ENCODE data around the gene PLEKHA8.
"Not testable (repeated sequence)": the region's sequence is repeated elsewhere in the genome, so short reads cannot be mapped to it uniquely, and the experiment has no call there.

Gene PLEKHA8

DNA sequence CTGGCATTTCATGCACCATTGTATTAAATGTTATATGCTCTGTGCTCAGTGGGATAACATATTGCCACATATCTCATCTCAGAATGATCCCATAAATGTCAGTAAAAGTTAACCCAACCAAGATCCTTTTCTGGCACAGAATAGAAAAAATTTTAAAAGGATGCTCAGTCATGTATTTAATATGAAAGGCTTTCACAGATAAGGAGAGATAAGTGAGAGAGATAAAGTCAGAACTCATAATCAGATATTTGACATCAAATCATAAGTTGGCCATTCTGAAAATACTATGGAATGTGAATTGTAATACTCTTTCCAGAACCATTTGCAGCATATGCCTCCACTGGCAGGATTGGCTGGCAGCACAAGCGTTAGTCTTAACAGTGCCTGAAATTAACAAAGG is 38.5 kb downstream of the PLEKHA8 start:
- no peak for DNase-seq (ENCODE audit: low read depth)

DNA sequence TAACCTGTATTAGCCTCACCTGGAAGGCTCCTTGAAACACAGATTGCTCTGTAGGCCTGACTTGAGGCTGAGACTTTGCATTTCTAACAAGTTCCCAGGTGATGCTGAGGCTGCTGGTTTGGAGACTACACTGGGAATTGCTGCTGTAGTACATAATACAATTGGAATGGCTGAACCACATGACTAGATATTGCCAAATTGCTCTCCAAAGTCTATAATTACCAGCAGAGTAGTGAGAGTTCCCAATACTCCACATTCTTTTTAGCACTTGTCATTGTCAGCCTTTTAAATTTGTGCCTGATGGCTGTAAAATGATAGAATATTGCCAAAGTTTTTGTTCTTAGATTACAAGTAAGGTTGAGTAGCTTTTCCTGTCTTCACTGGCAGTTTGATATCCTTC is 39.9 kb downstream of the PLEKHA8 start:
- peak; percentile 80 for DNase-seq (ENCODE audit: low read depth)

DNA sequence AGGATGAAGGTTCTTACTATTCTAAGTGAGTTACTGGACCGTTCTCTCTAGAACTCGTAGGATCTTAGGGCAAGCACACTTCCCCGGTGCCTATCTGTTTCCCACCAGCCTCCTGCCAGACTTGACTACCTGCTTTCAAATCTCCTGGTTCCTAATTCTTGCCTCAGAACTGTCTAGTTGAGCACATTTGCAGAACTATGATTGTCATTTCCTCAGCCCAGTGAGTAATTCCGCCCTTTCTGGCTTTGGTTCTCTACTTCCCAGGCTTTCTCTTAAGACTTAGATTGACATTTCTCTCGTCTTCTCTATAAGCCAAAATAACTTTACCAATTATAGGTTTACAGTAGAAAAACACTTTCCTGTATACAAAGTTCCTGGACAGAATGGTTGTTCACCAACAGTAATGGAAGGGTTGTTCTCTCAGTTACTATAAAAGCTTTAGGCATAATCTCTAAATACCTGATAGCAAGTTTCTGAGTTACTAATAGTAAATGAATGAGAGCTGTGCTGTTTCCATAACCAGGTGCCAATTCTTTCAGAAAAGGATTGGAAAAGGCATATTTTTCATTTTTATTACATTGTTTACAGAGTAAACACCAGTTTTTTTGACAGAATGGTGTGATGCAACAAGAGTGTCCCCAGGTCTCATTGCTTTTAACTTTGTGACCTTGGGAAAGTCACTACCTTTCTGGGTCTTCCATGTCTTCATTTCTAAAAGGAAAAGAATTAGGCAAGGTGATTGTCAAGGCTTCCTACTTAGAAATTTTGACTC is 41.1 kb downstream of the PLEKHA8 start:
- no peak for DNase-seq (ENCODE audit: low read depth)

DNA sequence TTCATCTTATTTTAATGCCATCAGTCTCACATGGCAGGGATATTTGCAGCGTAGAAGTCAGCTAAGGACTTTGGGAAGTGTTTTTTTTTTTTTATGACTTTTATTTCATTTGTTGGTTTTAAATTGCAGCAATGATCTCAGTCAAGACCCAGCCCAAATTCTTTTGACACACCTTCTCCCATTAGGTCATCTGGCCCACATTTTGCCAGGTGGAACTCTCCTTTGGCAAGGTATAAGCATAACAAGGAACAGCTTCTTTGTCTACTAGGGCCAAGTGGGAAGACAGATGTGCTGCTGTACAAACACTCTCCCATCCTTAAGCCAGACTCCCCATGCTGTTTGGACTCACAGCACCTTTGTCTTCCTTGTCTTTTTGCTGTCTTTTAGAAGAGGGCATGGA is 41.8 kb downstream of the PLEKHA8 start:
- no peak for DNase-seq (ENCODE audit: low read depth)

DNA sequence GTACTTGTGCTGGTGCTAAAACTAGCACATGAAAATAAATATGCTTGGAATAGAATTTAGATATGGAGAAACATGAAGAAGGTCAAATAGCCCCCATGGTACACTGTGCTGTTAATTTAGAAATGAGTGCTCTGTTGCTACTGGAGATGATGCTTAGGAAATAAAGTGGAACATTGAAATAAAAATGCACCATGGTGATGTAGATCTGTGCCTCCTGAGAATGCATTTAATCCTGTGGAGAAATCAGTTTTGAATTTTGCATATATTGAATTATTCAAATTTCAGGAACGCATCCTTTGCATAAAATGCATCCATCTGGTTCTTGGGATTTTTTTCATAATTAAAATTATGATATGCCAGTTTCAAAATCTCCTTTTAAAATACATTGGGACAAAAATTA is 44.5 kb downstream of the PLEKHA8 start:
- DNase-seq (ENCODE audit: low read depth), result no peak

DNA sequence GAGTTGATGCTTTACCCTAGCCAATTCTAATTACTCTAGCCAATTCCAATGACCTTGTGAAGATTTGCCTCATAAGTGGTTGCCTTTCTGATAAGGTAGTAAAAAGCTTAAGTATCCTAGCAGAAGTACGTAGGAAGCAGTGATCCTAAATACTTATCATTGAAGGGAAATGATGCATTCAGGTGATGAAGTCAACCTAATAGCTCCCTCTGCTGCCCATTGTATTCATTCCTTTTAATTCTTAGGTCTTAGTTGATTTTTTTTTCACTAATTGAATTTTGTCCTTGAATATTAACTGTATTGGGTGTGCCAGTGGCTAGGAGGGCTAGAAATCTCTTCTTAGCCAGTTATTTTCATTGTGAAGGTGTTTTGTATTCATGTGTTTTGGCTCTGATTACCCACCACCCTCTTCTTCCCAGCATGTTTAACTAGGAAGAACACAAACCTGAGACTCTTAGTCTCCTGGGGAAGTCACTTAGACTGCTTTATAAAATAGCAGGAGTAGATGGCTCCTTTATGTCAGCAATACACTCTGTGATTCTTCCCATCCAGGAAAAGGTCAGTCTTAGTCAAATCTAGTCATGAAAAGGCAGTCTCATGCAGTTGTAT is 46.3 kb downstream of the PLEKHA8 start:
- DNase-seq (ENCODE audit: low read depth), result peak; percentile 18

DNA sequence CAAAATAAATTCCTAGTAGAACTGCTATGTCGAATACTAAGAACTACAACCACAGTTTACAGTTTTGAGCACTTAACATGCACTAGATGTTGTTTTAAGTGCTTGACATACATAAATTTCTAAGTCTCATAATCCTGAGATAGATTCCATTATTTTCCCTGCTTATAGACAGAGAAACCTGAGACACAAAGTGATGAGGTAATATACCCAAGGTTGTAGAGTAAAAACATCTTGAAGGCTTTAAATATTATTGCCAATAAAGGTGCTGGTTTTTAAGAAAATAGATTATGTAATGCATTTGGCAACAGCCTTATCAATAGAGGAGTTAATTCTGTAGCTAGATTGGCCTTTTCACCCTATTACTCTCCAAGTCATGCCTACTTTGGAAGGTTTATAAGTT is 48.2 kb downstream of the PLEKHA8 start:
- no peak for DNase-seq (ENCODE audit: low read depth)

DNA sequence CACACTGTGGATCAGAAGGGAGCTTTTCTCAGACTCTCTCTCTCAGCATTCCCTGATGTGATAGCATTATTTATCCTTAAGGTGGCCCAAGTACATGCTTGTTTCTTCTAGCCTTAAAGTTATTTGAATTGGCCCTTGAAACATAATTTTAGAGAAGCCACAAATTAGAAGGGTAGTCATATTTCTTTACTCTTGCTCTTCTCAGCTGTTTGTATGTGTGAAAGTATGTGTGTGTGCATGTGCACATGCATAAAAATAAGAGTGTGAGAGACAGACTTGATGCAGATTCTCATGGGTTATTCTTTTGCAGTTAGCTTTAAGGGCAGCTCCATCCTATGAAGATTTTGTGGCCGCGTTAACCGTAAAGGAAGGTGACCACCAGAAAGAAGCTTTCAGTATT is 50.1 kb downstream of the PLEKHA8 start:
- no peak for DNase-seq (ENCODE audit: low read depth)

DNA sequence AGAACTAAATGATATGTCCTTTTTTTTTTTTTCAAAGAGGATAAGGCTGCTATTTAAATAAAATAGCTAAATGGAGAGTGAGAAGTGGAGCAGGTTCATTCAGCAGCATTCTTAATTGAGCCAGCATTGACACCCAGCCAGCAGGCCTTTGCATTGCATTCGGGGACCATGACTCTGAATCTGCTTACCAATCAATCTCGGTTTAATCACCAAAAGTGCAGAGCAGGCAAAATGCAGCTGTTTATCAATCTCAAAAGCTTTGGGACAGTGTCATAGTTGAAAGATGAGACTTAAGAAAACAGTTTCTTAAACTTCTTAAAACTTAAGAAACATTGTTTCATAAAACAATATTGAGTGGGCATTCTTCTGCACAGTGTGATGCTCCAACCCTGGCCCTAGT is 51.7 kb downstream of the PLEKHA8 start:
- DNase-seq (ENCODE audit: low read depth), result no peak

DNA sequence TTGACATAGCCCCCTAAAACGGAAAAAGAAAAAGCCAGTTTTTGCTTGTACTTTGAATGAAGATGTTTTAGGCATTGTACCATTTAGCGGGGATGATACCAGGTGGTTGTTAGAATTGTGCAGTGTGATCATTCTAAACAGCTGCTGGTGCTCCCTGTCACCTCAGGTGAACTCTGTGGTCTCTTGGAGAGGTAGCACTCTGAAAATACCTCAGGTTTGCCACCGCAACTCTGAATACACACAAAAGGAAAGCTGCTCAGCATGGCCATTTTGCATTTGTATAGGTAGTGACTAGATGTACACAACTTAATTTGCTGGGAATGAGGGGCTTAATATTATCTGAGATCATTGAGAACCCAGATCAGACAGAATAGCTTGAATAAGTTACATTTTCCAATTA is 52.6 kb downstream of the PLEKHA8 start:
- DNase-seq (ENCODE audit: low read depth), result no peak

DNA sequence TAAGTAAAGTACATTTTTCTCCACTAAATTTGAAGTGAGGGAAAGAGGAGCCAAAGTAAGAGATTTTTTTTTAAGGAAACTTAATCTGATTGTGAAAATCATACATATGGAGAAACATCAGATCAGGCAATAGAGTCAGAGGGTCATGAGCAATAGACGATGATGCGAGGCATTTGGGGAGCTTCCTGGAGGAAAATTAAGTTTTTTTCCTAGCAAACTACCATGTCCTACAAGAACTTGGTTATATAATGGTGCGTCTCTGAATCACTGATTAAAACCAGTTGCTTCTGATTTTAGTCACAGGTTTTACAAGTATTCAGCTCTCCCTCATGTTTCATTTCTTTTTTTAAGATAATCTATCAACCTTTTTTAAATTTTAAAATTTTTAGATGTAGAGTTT is 54.5 kb downstream of the PLEKHA8 start:
- DNase-seq (ENCODE audit: low read depth), result peak; percentile 40

DNA sequence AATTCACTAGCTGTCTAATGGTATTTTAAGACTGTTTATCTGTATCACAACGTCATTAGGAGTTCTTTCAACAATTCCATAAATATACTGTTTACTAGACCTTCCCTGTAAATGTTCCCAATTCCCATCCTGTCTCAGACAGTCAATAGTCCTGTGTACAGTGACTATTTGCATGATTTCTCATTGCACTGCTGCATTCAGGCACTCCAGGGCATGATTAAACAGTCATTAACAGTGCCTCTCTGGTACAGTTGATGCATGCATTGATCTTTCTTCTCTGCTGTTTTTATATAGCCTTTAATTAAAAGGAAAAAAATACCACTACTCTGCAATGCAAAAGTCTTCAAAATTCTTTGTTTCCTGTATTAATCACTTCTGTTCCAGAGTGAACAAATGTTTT is 55.1 kb downstream of the PLEKHA8 start:
- no peak for DNase-seq (ENCODE audit: low read depth)

DNA sequence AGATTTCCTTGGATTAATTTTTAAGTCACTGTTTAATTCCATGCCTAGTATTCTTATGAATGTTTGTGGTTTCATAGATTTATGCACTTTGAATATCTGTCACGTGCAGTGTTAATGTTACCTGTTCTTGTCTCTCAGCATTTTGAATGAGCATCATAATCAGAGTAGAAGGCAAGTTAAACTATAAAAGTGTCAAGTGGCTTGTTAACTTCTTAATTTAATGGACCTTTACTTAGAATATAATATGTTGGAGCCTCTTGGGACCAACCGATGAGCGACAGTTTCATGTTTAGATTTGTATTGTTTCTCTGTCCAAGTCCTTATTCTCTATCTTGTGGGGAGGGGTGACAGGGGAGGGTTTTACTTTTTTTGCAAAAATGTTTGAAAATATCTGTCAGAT is 56.0 kb downstream of the PLEKHA8 start:
- DNase-seq (ENCODE audit: low read depth), result no peak

DNA sequence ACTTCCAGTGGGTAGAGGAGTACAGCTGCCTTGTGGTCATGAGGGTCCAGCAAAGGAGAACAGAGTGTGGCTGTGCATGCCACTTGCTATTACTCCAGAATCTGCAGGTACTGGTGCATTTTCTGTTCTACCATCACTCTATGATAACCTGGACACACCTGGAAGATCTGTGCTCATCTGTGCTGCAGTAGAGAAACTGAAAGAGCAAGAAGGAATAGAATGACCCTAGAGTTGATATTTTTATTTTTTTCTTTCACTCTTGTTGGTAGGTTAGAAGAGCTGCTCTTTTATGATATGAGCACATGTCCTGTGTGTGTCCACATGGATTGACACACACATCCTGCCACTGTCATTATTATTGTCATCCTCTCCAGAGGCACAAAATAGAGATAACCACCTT is 58.3 kb downstream of the PLEKHA8 start:
- no peak for DNase-seq (ENCODE audit: low read depth)

DNA sequence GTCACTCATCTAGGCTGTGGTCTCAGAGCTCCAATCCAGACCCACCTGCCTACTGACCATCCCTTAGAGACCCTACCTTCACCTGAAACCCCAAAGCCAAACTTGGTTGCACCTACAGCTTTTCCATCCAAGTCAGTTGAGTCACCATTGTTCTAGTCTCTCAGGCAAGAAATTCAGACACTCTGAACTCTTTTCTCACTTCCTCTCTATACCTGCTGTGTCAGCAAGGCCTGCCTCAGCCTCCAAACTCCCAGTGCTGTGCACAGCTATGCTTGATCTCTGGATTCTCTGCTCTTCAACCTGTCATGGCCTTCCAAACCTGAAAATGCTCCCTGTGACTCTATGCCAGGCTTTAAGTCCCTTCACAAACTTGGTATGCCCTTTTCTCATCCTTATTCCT is 59.2 kb downstream of the PLEKHA8 start:
- no peak for DNase-seq (ENCODE audit: low read depth)

DNA sequence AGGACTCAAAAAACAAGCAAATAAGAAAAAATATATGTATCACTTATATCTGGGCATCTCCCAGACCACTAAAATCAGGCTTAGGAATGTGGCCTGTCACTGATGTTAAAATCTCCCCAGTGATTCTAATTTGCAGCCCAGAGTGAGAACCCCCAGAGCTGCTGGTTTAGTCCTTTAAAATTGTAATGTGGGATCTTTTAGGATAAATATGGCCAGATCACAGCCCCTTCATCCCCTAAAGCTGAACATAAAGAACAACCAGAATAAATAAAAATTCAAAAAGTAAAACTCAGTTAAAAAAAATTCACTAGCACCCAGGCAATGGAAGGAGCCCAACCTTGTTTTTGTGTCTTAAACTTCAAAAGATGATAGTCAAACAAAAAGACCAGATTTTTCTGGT is 60.1 kb downstream of the PLEKHA8 start:
- no peak for DNase-seq (ENCODE audit: low read depth)

DNA sequence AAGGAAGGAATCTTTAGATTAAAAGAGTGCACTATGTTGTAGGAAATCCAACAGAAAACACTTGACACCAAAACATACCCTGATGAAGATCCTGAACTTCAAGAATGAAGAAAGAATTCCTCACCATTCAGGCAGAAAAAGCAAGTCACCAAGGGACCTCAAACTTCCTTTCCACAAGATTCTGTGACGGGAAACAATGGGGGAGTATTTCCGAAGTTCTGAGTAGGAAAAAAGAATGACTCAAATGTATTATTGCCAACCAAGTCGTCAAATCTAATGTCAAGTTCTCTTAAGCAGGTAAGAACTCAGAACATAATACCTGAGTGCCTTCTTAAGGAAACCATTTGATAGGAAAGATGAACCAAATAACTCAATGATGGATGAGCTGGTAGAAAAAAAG is 61.9 kb downstream of the PLEKHA8 start:
- DNase-seq (ENCODE audit: low read depth), result no peak

DNA sequence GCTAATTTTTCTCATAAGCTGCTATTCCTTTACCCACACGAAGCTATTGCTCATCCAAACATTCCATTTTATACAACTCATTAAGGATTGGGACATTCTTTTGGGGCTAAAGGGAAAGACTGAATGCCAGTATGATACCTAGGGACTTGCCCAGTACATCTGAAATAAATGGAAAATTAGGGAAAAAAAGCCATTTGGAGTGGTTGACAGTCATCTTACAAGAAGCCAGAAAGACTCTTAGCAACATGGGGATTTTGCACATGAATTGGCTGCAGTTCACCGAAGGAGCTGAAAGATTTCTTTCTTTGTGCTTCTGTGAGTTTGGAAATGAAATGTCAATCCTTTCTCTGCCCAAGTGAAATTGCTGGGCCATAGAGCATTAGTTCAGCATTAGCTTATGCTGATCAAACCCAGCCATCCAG is 63.3 kb downstream of the PLEKHA8 start:
- peak; percentile 84 for DNase-seq (ENCODE audit: low read depth)

DNA sequence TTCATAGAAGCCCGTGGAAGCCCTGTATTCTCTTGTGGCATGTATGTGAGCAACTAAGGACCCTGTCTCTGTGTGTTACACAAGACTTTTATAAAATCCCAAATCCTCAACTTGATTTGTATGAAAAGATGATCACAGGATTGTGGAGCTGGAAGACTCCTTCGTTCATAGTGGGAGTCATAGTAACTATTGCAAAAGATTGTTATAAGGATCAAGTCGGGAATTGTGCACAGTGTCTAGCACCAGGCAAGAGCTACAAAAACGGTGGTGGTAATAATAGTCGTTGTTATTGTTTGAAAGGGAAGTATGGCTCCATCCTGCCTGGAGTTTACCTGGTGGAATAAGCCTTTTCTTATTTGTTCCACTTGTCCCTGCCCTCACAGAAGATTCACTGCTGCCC is 63.8 kb downstream of the PLEKHA8 start:
- DNase-seq (ENCODE audit: low read depth), result no peak

DNA sequence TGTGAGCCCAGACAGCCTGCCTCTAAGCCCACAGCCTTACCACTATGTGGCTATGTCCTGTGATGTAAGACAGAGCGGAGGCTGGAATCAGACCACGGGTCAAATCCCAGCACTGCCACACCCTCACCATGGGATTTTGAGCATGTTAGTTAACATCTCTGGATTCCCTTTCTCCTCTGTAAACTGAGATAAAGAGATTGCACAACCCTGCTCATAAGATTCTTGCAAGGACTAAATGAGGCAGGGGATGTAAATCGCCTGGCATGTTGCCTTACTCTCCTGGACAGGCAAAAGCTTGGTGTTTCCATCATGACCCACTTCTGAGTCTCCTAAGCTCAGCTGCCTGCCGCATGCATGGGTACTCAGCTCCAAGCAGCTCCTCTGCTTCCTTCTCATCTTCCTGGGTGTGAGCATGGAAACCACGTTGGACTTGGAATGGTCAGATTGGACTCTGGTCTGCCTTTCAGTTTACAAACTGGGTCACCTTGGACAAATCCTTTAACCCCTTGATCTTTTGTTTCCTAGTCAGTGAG is 65.3 kb downstream of the PLEKHA8 start:
- DNase-seq (ENCODE audit: low read depth), result peak; percentile 18

DNA sequence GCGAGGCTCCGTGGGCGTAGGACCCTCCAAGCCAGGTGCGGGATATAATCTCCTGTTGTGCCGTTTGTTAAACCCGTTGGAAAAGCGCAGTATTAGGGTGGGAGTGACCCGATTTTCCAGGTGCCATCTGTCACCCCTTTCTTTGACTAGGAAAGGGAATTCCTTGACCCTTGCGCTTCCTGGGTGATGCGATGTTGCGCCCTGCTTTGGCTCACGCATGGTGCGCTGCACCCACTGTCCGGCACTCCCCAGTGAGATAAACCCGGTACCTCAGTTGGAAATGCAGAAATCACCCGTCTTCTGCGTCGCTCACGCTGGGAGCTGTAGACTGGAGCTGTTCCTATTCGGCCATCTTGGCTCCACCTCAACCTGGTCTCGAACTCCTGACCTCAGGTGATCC is 70.4 kb downstream of the PLEKHA8 start:
- DNase-seq (ENCODE audit: low read depth), result not testable (repeated sequence)

DNA sequence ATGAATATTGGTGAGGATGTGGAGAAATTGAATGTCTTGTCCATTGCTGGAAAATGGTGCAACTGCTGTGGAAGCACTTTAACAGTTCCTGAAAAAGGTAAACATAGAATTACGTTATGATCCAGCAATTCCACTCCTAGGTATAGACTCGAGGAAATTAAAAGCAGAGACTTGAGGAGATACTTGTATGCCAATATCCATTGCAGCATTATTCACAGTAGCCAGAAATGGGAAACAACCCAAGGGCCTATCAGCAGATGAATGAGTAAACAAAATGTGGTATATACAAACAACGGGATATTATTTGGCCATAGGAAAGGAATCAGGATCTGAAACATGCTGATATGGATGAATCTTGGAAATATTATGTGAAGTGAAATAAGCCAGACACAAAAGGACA is 74.1 kb downstream of the PLEKHA8 start:
- DNase-seq (ENCODE audit: low read depth), result no peak

DNA sequence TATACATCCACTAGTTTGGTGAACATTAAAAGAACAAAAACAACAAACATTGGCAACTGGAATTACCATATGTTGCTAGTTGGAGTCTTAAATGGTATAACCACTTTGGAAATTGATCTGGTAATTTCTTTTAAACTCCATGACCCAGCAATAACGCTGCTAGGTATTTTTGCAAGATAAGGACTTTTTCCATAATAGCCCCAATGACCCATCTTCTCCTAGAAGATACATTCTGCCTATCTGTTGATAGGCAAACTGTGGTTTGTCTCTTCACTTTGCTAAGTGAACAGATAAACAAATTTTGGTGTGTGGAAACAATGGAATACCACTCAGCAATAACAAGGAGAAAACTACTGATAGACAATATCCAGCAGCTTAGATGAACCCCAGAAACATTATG is 75.9 kb downstream of the PLEKHA8 start:
- DNase-seq (ENCODE audit: low read depth), result no peak

Data from stromal cell of bone marrow (primary cell).